ENCODE data around the gene SMIM22.

Gene SMIM22

GRCh38 chr16:4797805-4798252, 2.7 kb downstream of the SMIM22 start:
- no peak for DNase-seq

GRCh38 chr16:4798456-4798855, 3.3 kb downstream of the SMIM22 start:
- DNase-seq: no peak

- DNase-seq: no peak
Observed at GRCh38 chr16:4799171-4799855, 4.1 kb downstream of the SMIM22 start.

- no peak for DNase-seq
Observed at GRCh38 chr16:4800290-4801041, 5.3 kb downstream of the SMIM22 start.

- no peak for DNase-seq
Observed at GRCh38 chr16:4801051-4801961, 6.1 kb downstream of the SMIM22 start.

- DNase-seq: peak; percentile 26
Observed at GRCh38 chr16:4801962-4802658, 6.9 kb downstream of the SMIM22 start, which contains the start of gene ROGDI. Gene ROGDI, minus strand, starts transcription at chr16:4802633. Its CDS starts 62 bp downstream, at chr16:4802571.

GRCh38 chr16:4802659-4803287, 7.6 kb downstream of the SMIM22 start:
- DNase-seq: peak; percentile 93

- no peak for DNase-seq
Observed at GRCh38 chr16:4803401-4803844, 8.3 kb downstream of the SMIM22 start.

- no peak for DNase-seq
Observed at GRCh38 chr16:4803898-4804762, 9.0 kb downstream of the SMIM22 start.

- DNase-seq: no peak
Observed at GRCh38 chr16:4805231-4805630, 10.1 kb downstream of the SMIM22 start.

- DNase-seq: no peak
Observed at GRCh38 chr16:4806280-4806679, 11.1 kb downstream of the SMIM22 start.

- no peak for DNase-seq
Observed at GRCh38 chr16:4811242-4811641, 16.1 kb downstream of the SMIM22 start.

GRCh38 chr16:4811773-4812172, 16.6 kb downstream of the SMIM22 start:
- DNase-seq: no peak

GRCh38 chr16:4813251-4814003, 18.3 kb downstream of the SMIM22 start:
- DNase-seq: no peak

- no peak for DNase-seq
Observed at GRCh38 chr16:4814046-4814445, 18.9 kb downstream of the SMIM22 start.

GRCh38 chr16:4814542-4815173, 19.5 kb downstream of the SMIM22 start:
- no peak for DNase-seq

- no peak for DNase-seq
Observed at GRCh38 chr16:4820652-4821051, 25.5 kb downstream of the SMIM22 start.

GRCh38 chr16:4825196-4825595, 30.0 kb downstream of the SMIM22 start:
- no peak for DNase-seq

GRCh38 chr16:4826526-4826925, 31.4 kb downstream of the SMIM22 start:
- no peak for DNase-seq

GRCh38 chr16:4826980-4827379, 31.8 kb downstream of the SMIM22 start:
- DNase-seq: no peak

Data from KG1 (cell line).